ENCODE results near the gene RAB6B.

Gene RAB6B

DNA sequence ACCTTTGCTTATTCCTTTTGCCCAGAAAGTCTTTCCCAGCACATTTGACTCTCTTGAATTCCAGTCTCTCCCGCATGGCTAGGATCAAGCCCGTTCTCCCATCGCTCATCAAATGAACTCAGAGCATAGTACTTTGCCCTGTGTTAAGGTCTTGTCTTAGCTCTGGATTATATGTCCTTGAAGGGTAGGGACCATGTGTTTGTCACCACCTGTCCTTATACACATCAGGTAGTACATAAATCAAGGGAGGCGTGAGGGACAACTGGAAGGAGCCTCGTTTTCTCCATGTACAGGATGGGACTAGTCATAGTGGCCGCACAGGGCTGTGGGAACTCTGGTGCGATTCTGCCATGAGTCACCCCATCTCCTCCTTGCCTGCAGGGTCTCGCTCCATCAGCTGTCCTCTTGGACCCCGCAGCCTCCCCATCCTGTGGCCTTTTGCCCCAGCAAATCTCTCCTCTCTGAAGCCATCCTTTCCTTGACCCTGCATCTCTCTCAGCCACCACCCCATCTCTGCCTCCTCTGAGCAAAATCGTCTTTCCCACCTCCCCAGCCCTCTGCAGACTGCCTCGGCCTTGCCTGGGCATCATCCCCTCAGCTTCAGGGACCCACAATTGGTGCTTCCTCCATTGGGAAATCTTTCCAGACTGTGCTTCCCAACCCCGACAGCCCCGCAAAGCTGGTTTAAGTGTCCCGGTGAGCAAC lies 33.4 kb upstream of the RAB6B start:
- no peak overlapping the region for H3K4me3 ChIP-seq (replicated peaks; ENCODE audit: low read depth, low read length)
- DNase-seq (ENCODE audit: extremely low read depth, low read depth) = no peak
- TF ChIP-seq, protein P1, sequence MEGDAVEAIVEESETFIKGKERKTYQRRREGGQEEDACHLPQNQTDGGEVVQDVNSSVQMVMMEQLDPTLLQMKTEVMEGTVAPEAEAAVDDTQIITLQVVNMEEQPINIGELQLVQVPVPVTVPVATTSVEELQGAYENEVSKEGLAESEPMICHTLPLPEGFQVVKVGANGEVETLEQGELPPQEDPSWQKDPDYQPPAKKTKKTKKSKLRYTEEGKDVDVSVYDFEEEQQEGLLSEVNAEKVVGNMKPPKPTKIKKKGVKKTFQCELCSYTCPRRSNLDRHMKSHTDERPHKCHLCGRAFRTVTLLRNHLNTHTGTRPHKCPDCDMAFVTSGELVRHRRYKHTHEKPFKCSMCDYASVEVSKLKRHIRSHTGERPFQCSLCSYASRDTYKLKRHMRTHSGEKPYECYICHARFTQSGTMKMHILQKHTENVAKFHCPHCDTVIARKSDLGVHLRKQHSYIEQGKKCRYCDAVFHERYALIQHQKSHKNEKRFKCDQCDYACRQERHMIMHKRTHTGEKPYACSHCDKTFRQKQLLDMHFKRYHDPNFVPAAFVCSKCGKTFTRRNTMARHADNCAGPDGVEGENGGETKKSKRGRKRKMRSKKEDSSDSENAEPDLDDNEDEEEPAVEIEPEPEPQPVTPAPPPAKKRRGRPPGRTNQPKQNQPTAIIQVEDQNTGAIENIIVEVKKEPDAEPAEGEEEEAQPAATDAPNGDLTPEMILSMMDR (IDR thresholded peaks at IDR 0.05; ENCODE audit: low read depth, low read length, missing control alignments) = no peak

DNA sequence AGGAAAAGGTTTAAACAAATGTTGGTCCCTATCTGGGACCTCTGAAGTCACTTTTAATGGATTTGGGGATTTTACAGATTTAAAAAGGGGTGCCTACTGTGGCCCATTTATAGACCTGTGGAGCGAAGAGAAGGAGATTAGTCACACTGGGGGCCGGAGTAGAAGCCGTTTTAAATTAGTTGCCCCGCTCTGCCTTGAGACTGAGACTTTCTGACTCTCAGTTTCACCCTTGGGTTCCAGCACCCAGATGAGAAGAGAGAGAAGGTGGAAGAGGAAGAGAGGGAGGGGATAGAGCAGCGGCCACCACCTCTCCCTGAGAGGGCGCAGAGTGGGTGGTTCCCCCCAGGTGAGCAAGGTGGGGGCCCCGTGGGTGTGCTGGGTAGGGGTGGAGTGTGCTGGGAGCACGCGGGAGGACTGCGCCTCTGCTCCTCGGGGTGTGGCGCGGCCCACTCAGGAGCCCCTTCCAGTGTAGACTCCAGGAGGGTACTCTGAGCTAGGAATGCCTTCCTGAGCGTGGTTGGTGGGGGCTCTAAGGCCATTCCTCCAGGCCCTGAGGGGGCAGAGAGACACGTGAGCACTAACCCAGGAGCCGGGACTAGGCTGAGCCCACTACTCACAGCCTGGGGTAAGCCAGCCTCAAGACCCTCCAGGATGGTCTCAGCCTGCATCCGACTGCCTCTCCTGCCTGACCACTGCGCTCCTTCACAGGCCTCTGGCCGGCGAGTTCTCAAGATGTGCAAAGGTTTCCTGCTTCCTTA lies 32.6 kb upstream of the RAB6B start:
- no peak overlapping the region for H3K4me3 ChIP-seq (replicated peaks; ENCODE audit: low read depth, low read length)
- DNase-seq (ENCODE audit: extremely low read depth, low read depth) = no peak
- TF ChIP-seq, protein P1 (IDR thresholded peaks at IDR 0.05; ENCODE audit: low read depth, low read length, missing control alignments) = no peak

DNA sequence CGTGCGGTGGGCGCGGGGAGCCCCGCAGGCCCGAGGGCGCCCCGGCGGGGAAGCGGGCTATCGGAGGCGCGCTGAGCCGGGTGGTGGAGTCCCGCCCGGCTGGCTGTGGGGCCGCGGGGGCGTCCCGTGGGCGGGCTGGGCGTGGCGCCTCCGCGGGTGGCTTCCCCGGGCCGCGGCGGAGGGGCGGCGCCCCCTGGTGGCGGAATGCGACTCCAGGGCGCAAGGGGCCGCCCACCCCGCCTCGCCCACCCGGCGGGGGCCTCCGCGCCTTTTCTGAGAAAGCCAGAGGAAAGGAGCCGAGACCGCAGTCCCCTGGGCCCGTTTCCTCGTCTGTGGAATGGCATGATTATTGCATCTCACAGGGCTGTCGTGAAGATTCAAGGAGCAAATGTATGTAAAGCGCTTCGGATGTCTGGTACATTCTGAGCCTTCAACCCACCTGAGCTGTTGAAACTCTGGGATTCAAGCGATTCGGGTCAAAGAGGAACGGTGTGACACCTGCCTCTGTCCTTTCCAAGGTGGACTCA lies 31.9 kb upstream of the RAB6B start:
- no peak for DNase-seq (ENCODE audit: extremely low read depth, low read depth)
- H3K4me3 ChIP-seq (replicated peaks; ENCODE audit: low read depth, low read length) = peak overlapping the region; percentile 38
- TF ChIP-seq, protein P1 (IDR thresholded peaks at IDR 0.05; ENCODE audit: low read depth, low read length, missing control alignments) = peak; percentile 53

DNA sequence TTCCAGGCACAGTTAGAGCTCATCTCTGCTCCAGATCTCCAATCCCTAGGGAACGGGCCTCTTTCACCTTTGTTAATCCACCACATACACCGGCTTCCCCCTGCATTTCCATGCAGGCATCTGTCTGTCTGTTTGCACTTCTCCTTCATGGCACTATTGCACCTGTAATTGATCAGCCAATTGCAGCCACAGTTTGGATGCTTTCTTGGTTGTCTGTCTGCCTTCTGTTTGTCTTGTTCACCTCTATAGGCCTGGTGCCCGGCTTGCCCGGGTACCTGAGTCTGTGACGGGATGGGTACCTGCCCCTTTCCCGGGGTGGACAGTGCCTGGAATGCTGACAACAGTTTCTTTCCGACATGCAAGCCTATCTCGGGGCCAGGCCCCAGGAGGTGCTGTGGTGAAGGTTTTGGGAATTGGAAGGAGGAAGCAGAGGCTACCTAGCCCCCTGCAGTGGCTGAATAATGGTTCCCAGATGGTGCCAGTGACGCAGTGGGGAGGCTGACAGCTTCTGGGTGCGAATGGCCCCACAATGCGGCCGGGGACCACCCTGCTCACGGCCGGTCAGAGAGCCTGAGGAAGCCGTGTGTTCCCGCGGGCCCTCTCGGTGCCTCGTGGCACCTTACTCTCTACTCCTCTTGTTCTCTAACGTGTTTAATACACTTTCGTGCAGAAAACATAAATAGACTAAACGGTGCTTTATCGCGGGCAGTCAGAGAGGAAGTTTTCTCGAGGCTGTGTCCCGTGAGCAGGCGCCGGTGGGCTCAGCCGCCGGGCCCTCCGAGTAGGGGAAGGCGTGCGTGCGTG lies 31.3 kb upstream of the RAB6B start:
- peak overlapping the region; percentile 38 for H3K4me3 ChIP-seq (replicated peaks; ENCODE audit: low read depth, low read length)
- DNase-seq (ENCODE audit: extremely low read depth, low read depth) = no peak
- TF ChIP-seq, protein P1 (IDR thresholded peaks at IDR 0.05; ENCODE audit: low read depth, low read length, missing control alignments) = no peak

DNA sequence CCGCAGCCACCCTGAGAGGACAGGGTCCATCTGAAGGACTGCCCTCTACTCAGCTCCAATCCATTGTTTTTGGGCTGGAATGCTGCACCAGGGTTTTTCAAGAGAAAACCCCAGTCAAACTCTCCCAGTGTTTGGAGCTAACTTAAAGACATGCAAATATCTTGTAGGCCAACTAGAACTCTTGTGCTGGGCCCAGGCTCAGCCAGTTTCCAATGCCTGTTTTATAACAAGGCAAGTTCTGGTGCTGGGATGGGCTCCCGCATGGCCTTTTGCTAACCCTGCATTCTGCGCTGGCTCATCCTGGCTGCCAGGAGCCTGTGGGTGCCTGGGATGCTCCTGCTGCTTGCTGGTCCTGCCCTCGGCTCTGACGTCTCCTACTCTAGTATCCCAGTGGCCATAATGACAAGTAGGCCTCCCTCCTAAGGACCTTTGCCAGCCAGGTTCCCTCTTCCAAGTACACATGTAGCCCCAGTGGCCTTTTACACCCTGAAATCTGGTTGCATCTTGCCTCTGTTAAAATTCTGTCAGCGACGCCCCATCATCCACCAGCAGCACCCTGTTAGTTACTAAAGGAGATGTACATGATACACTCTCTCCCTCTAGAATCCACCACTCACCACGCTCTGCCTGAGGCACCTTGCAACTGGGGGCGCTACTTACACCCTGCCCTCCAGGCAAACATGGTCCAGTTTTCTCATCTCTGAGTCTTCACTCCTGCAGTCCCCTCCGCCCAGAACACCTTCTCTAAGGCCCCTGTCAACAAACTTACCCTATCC lies 30.5 kb upstream of the RAB6B start:
- no peak for DNase-seq (ENCODE audit: extremely low read depth, low read depth)
- TF ChIP-seq, protein P1 (IDR thresholded peaks at IDR 0.05; ENCODE audit: low read depth, low read length, missing control alignments) = no peak
- H3K4me3 ChIP-seq (replicated peaks; ENCODE audit: low read depth, low read length) = no peak overlapping the region

DNA sequence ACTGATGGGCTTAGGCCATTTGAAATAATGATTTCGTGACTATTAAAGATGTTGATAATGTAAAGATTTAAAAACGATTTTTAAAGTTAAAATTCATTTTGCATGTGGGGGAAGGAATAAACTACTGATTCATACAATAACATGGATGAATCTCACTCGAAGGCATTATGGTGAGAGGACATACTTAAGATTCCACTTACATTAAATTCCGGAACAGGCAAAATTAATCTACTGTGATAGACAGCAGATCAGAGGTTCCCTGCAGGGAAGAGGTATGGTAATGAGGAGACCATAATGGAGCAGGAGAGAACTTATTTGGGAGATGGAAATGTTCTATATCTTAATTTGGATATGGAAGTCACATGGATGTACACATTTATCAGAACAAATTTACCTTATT lies 28.4 kb upstream of the RAB6B start:
- no peak overlapping the region for H3K4me3 ChIP-seq (replicated peaks; ENCODE audit: low read depth, low read length)
- no peak for DNase-seq (ENCODE audit: extremely low read depth, low read depth)

More for the DNA sequence above, 28.4 kb upstream of the RAB6B start:
- TF ChIP-seq, protein P1 (IDR thresholded peaks at IDR 0.05; ENCODE audit: low read depth, low read length, missing control alignments) = no peak

All from HFF-Myc (cell line).